AG10803 (cell line): Measurements from ENCODE around the gene MEF2D.
A peak's percentile ranks its signal among the peaks of the same experiment; 100 is the strongest.

Experiments used
- DNase-seq: peaks from one replicate; pipeline ENCODE4 v3.0.0; 2010; ENCODE audit warnings: low read depth
- H3K4me3 ChIP-seq: 2 replicates; pipeline ENCODE4 v1.5.1; 2011; ENCODE audit warnings: mild to moderate bottlenecking, low read length, control low read depth
- TF ChIP-seq, protein P1 (sequence below): conservative IDR thresholded peaks from 2 replicates; pipeline ENCODE4 v1.5.1; 2011; ENCODE audit warnings: mild to moderate bottlenecking, low read length, control low read depth, inconsistent platforms

The MEF2D gene

DNA sequence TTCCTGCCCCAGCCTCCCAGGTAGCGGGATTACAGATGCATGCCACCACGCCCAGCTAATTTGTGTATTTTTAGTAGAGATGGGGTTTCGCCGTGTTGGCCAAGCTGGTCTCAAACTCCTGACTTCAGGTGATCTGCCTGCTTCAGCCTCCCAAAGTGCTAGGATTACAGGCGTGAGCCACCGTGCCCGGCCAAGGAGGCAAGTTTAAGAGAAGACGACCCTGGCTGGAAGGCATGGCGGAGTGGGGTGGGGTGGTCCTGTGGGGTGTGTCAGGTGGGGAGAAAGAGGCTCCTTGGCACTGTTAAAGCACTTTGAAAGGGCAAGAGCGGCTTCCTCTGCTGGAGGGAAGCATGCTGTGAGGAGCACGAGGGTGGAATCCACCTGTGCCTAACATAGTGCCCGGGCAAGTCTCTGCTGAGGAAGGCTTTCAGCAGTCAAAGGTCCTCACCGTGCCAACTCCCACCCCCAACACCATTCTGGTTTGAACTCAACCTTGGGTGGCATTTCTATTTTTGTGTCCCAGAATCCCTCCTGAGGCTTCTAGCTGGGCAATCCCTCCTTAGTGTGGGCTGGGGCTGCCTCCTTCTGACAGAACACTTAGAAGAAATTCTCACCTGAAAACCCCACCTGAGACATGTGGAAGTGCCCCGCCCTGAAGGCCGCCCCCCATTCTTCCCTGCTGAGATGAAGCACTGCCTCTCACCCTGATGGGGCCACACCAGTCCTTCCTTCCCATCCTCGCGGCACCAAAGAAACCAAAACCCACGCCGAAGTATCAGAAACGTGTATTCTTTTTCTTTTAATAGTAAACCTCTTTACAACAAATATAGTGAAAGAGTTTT, 37.4 kb downstream of the MEF2D start:
- no peak for DNase-seq
- TF ChIP-seq, protein P1, sequence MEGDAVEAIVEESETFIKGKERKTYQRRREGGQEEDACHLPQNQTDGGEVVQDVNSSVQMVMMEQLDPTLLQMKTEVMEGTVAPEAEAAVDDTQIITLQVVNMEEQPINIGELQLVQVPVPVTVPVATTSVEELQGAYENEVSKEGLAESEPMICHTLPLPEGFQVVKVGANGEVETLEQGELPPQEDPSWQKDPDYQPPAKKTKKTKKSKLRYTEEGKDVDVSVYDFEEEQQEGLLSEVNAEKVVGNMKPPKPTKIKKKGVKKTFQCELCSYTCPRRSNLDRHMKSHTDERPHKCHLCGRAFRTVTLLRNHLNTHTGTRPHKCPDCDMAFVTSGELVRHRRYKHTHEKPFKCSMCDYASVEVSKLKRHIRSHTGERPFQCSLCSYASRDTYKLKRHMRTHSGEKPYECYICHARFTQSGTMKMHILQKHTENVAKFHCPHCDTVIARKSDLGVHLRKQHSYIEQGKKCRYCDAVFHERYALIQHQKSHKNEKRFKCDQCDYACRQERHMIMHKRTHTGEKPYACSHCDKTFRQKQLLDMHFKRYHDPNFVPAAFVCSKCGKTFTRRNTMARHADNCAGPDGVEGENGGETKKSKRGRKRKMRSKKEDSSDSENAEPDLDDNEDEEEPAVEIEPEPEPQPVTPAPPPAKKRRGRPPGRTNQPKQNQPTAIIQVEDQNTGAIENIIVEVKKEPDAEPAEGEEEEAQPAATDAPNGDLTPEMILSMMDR = no peak
- H3K4me3 ChIP-seq = no peak overlapping the region

DNA sequence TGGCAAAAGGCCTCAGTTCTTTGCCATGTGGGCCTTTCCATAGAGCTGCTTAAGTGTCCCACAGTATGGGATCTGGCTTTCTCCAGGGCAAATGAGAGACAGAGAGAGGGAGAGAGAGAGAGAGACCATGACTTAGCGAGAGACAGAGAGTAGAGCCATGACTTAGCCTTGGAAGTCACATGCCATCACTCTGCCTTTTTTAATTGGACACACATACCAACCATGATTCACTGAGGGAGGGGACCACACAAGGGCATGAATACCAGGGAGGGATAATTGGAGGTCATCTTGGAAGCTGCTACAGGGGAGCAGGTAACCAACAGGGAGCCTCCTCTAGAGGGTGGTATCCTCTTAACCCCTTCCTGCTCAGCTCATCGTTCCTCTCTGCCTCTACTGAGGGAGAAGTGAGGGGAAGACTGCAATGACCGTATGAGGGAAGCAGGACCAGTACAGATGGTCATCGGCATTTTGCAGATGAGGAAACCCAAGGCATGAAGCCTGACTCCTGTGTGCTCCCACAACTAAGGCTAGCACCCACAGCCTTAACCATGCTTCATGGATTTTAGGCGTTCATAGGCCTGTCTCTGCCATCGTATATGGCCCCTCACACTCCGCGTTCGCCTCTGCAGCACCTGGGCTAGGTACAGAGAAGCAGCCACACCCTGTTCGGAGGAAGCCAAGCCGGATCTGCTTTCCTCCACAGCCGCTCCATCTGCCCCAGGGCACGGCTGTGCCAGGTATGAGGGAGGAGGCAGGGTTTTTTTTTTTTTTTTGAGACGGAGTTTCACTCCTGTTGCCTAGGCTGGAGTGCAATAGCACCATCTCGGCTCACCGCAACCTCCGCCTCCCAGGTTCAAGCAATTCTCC, 38.6 kb downstream of the MEF2D start:
- TF ChIP-seq, protein P1 = no peak
- no peak overlapping the region for H3K4me3 ChIP-seq
- no peak for DNase-seq

DNA sequence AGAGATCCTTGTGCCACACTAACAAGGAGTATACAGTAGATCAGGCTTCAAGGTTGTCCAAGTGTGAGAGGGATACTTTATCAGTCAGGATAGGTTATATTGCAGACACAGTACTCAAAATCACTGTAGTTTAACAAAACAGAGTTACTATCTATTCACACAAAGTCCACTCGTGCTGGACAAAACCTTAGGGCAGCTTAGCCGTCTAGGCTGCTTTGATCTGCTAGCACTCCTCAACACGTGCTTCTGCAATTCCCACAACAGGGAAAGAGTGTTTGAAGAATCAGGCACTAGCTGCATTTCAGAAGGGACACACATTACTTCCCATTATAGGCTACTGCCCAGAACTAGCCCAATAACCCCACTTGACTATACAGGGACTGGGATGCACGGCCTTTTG, 39.5 kb downstream of the MEF2D start:
- DNase-seq = no peak
- TF ChIP-seq, protein P1 = no peak
- no peak overlapping the region for H3K4me3 ChIP-seq

DNA sequence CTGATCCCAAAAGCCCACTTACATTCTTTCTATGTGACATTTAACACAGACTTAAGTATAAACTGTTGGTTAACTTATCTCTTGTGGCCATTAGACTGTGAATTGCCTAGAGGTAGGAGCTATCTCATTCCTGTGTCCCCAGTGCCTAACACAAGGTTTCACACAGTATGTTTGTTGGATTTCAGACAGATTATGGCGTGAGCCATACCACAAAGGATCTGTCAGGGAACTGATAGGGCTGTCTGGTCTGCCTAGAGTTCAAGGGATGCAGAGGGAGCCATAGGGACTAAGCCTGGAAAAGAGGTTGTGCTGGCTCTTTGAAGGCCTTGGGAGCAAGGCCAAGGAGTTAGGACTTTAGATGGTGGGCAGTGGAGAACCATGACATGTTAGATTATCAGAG, 40.0 kb downstream of the MEF2D start:
- no peak overlapping the region for H3K4me3 ChIP-seq
- TF ChIP-seq, protein P1 = no peak
- DNase-seq = no peak

DNA sequence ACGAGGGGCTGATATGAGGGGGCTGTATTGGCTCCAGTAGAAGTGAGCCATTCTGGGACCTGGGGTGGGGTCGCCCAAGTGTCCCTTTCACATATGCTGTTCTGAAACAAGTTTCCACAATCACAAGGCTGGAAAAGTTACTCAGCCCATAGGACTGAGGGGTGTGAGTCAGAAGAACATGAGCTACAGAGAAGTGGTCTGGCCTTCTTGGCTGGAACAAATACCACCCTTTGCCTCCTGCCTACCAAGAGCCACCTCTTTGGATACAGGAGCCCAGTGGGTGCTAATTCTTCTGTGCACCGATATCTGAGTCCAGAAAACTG, 42.4 kb downstream of the MEF2D start:
- H3K4me3 ChIP-seq = no peak overlapping the region
- no peak for DNase-seq
- TF ChIP-seq, protein P1 = no peak

DNA sequence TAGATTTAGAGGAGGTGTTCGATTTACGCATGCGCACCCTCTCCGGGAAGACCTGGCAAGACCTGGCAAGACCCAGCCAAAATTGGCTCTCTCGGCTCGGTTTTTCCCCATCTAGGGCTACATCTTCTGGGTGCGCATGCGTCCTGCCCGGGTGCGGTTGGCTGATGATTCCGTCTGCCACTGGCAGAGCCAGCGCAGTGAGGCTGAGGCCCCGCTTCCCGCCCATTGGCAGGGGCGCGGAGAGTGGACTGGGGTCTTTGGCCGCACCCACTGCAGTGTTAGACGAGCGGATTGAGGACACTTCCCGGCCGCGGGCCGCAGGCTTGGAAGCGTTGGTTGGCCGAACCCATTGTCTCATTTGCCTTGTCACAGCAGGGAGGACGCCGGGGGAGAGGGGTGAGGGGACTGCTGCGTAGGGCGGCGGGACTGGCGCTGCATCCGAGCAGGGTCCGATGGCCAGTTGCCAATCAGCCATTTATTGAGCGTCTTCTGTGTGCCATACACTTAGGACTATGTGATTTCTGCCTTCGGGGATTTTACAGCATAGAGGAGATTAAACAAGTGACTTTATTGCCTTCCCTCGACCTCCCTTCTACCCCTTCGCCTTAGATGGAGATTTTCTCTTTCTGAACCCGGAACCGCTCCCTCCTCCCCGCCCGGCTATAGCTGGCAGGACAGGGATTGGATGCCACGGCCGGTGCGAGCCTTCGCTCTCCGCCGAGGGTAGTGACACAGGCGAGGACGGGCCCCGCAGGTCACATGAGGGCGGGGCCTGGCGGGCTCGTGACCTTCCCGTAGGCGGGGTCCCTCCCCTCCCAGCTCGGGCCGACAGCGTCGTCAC, 43.7 kb downstream of the MEF2D start:
- TF ChIP-seq, protein P1 = no peak
- peak overlapping the region; percentile 66 for H3K4me3 ChIP-seq

More for the DNA sequence above, 43.7 kb downstream of the MEF2D start:
- DNase-seq = peak; percentile 98
